Skeletal muscle satellite cell (primary cell): Measurements from ENCODE around the gene PRDM10.

Source experiments
- H3K27me3 ChIP-seq: 2 replicates; pipeline ENCODE4 v1.7.0; 2013; ENCODE audit warnings: low read length; ENCODE audit not compliant: control insufficient read depth, insufficient read depth
- H3K36me3 ChIP-seq: 2 replicates; pipeline ENCODE4 v1.7.0; 2013; ENCODE audit warnings: mild to moderate bottlenecking, control low read depth, low read length; ENCODE audit not compliant: insufficient read depth
- H3K4me1 ChIP-seq: 2 replicates; pipeline ENCODE4 v1.7.0; 2013; ENCODE audit warnings: low read length; ENCODE audit not compliant: control insufficient read depth, insufficient read depth
- H3K4me2 ChIP-seq: 2 replicates; pipeline ENCODE4 v1.7.0; 2013; ENCODE audit warnings: mild to moderate bottlenecking, low read length
- H3K4me3 ChIP-seq: 2 replicates; pipeline ENCODE4 v1.7.0; 2013; ENCODE audit warnings: low read length
- H3K9ac ChIP-seq: 2 replicates; pipeline ENCODE4 v1.7.0; 2013; ENCODE audit warnings: mild to moderate bottlenecking, low read depth, low read length, moderate library complexity
- H3K9me3 ChIP-seq: replicated peaks from 2 replicates; pipeline ENCODE4 v1.7.0; 2013; ENCODE audit warnings: mild to moderate bottlenecking, control low read depth, low read length

PRDM10 gene

GRCh38 chr11:130008326-130008725, 5.7 kb upstream of the PRDM10 start:
- no peaks in the 10 kb centered on the region for H3K36me3 ChIP-seq
- peaks cover 10% of the 10 kb centered on the region for H3K4me1 ChIP-seq
- H3K4me2 ChIP-seq: no peak overlapping the region
- H3K9me3 ChIP-seq: no peaks in the 10 kb centered on the region
- H3K4me3 ChIP-seq: no peak overlapping the region
- H3K9ac ChIP-seq: no peak overlapping the region
- H3K27me3 ChIP-seq: no peaks in the 10 kb centered on the region

DNA sequence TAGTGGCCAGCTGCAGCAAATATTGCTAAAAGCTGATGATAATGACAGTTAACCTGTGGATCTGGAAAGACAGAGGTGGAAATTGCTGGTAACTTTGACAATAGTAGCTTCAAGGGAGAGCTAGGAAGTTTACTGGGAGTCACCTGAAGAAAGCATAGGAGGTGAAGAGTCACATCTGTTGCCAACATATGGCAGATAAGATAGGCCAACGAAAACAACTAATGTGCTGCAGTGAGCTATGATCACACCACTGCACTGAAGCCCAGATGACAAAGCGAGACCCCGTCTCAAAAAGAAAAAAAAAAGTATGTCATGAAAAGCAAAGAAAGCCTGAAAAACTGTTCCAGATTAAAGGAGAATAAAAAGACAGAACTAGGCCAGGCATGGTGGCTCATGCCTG, 4.3 kb upstream of the PRDM10 start:
- H3K36me3 ChIP-seq: no peaks in the 10 kb centered on the region
- H3K4me2 ChIP-seq: no peak overlapping the region
- no peak overlapping the region for H3K9ac ChIP-seq
- H3K27me3 ChIP-seq: no peaks in the 10 kb centered on the region
- no peak overlapping the region for H3K4me3 ChIP-seq
- peaks cover 10% of the 10 kb centered on the region for H3K4me1 ChIP-seq
- no peaks in the 10 kb centered on the region for H3K9me3 ChIP-seq

- H3K4me2 ChIP-seq: peak overlapping the region; percentile 85
- H3K9ac ChIP-seq: peak overlapping the region; percentile 100
- H3K9me3 ChIP-seq: no peaks in the 10 kb centered on the region
- H3K4me1 ChIP-seq: peaks cover 22% of the 10 kb centered on the region
- H3K4me3 ChIP-seq: peak overlapping the region; percentile 92
- H3K27me3 ChIP-seq: no peaks in the 10 kb centered on the region
- H3K36me3 ChIP-seq: no peaks in the 10 kb centered on the region
Measured at GRCh38 chr11:130003717-130004001, 1.0 kb upstream of the PRDM10 start.

GRCh38 chr11:130002846-130003716, 446 bp upstream of the PRDM10 start:
- peak overlapping the region; percentile 100 for H3K9ac ChIP-seq
- H3K36me3 ChIP-seq: no peaks in the 10 kb centered on the region
- no peaks in the 10 kb centered on the region for H3K9me3 ChIP-seq
- peaks cover 22% of the 10 kb centered on the region for H3K4me1 ChIP-seq
- peak overlapping the region; percentile 85 for H3K4me2 ChIP-seq
- H3K27me3 ChIP-seq: no peaks in the 10 kb centered on the region
- H3K4me3 ChIP-seq: peak overlapping the region; percentile 92

DNA sequence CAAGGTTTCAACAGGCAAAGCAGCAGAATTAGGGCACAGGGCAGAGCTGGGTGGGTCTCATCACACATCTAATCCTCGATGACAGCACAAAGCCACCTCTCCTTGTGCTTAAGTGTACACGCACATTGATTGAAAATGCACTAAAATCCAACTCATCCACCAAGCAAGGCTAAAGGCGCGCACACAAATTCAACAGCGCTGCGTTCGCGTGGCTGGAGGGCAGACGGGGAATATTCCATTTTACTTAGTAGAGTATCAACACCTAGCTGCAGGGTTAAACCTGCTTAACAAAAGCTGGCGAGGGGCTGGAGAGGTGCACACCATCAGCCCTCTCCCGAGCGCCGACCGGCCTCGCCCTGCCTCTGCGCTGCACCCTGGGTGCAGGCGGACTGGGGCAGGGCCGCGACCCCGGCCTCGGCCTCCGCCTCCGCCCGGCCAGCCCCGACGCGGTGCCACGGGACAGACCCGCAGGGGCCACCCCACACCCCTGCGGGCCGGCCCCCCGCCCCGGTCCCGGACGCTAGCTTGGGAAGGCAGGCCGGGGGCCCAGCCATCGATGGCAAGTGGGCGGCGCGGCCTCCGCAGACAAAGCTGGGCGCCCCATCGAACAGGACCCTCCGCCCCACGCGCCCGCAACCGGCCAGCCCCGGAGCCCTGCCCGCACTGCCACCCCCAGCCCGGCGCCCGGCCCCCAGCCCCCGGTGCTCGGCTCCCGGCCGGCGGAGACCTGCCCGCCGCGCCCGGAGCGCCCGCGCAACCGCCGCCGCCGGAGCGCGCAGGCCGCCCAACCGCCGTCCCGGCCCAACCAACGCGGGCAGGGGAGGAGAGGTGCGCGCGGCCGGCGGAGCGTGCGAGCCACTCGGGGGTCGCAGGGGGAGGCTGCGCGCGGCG, 929 bp downstream of the PRDM10 start:
- H3K9me3 ChIP-seq: no peaks in the 10 kb centered on the region
- peak overlapping the region; percentile 85 for H3K4me2 ChIP-seq
- H3K4me1 ChIP-seq: peaks cover 22% of the 10 kb centered on the region
- no peaks in the 10 kb centered on the region for H3K27me3 ChIP-seq
- no peaks in the 10 kb centered on the region for H3K36me3 ChIP-seq
- H3K4me3 ChIP-seq: peak overlapping the region; percentile 92
- H3K9ac ChIP-seq: peak overlapping the region; percentile 100

DNA sequence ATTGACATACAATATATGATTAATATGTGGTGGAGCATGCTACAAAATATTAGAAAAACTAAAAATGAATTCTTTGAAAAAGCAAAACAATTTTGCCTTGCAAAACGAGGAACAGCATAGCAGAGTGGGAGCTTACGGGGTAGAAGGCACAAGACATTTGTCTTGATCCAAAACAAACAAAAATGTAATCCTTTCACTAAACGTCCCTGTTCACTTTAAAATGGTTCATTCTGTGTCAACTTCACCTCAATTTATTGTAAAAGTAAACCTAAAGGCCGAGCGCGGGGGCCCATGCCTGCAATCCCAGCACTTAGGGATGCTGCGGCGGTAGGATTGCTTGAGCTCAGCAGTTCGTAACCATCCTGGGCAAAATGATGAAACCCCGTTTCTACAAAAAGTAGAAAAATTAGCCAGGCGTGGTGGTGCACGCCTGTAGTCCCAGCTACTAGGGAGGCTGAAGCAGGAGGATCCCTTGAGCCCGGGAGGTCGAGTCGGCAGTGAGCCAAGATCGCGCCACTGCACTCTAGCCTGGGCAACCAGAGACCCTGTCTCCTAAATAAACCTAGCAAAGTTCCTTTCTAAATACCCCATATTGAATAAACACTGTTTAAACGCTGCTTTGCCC, 2.0 kb downstream of the PRDM10 start:
- H3K4me1 ChIP-seq: peaks cover 22% of the 10 kb centered on the region
- H3K4me2 ChIP-seq: peak overlapping the region; percentile 85
- H3K27me3 ChIP-seq: no peaks in the 10 kb centered on the region
- H3K9ac ChIP-seq: peak overlapping the region; percentile 100
- H3K4me3 ChIP-seq: peak overlapping the region; percentile 92
- H3K9me3 ChIP-seq: no peaks in the 10 kb centered on the region
- H3K36me3 ChIP-seq: no peaks in the 10 kb centered on the region

- H3K27me3 ChIP-seq: no peaks in the 10 kb centered on the region
- no peak overlapping the region for H3K4me3 ChIP-seq
- no peaks in the 10 kb centered on the region for H3K36me3 ChIP-seq
Measured at GRCh38 chr11:129999407-129999806, 3.2 kb downstream of the PRDM10 start.

GRCh38 chr11:129998905-129999304, 3.7 kb downstream of the PRDM10 start:
- Histone ChIP-seq H3K4me2 (no peak overlapping the region), H3K9ac (no peak overlapping the region), H3K36me3 (no peaks in the 10 kb centered on the region), H3K4me3 (no peak overlapping the region), H3K27me3 (no peaks in the 10 kb centered on the region), H3K4me1 (peaks cover 15% of the 10 kb centered on the region), H3K9me3 (no peaks in the 10 kb centered on the region)

More at GRCh38 chr11:129999407-129999806, 3.2 kb downstream of the PRDM10 start:
- Histone ChIP-seq H3K9me3 (no peaks in the 10 kb centered on the region), H3K4me1 (peaks cover 20% of the 10 kb centered on the region), H3K4me2 (no peak overlapping the region), H3K9ac (no peak overlapping the region)

DNA sequence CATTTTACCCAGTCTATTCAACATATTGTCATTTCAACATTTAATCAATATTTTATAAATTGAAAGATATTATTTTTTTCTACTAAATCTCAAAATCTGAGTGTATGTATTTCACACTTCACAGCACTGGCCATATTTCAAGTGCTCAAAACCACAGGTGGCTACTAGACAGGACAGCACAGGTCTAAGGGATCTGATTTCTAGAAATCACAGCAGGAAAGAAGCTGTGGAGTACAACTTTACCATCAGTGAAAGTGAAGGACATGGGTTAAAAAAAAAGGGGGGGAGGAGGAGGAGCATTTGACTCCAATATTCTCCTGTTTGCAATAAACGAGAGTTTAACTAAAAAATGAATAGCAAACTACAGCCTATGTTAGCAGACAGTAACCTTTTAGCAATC, 4.5 kb downstream of the PRDM10 start:
- no peaks in the 10 kb centered on the region for H3K27me3 ChIP-seq
- no peak overlapping the region for H3K4me2 ChIP-seq
- H3K36me3 ChIP-seq: no peaks in the 10 kb centered on the region
- no peak overlapping the region for H3K9ac ChIP-seq
- no peak overlapping the region for H3K4me3 ChIP-seq
- no peaks in the 10 kb centered on the region for H3K9me3 ChIP-seq
- H3K4me1 ChIP-seq: peaks cover 12% of the 10 kb centered on the region

GRCh38 chr11:129997513-129997912, 5.1 kb downstream of the PRDM10 start:
- H3K36me3 ChIP-seq: no peaks in the 10 kb centered on the region
- no peak overlapping the region for H3K4me3 ChIP-seq
- H3K27me3 ChIP-seq: no peaks in the 10 kb centered on the region
- no peaks in the 10 kb centered on the region for H3K9me3 ChIP-seq
- no peak overlapping the region for H3K4me2 ChIP-seq
- peaks cover 12% of the 10 kb centered on the region for H3K4me1 ChIP-seq
- H3K9ac ChIP-seq: no peak overlapping the region

DNA sequence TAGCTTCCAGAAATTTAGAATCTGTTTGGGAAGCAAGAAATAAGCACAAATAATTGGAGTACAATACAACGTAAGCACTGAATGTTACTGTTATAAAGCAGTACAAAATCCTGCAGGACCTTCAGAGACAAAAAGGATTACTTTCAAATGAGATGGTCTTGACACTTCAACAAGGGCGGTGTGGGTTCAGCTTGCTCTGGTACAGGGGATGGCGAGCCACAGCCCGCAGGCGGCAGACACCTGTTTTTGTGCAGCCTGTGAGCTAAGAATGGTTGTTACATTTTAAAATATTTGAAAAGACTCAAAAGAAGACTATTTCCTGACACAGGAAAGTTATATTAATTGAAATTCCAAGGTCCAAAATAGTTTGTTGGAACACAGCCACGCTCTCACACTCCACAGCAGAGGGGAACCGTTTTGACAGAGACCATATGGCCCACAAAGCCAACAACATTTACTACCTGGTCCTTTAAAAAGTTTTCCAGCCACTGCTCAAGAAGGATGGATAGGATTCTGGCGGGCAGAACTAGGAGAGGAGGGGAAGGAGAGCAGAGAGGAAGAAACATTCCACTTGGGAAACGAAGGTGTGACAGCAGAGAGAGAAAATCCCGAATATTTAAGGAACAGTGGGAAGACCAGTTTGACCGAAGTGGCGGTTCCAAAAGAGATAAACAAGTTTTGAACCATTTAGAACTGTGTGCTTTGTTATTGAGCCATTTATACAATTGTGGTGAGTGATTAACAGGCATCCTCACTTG, 6.3 kb downstream of the PRDM10 start:
- no peaks in the 10 kb centered on the region for H3K9me3 ChIP-seq
- H3K9ac ChIP-seq: no peak overlapping the region
- no peaks in the 10 kb centered on the region for H3K36me3 ChIP-seq
- H3K4me2 ChIP-seq: no peak overlapping the region
- H3K27me3 ChIP-seq: no peaks in the 10 kb centered on the region
- peaks cover 11% of the 10 kb centered on the region for H3K4me1 ChIP-seq
- H3K4me3 ChIP-seq: no peak overlapping the region
